ENCODE data around the gene HERC3.

DNA sequence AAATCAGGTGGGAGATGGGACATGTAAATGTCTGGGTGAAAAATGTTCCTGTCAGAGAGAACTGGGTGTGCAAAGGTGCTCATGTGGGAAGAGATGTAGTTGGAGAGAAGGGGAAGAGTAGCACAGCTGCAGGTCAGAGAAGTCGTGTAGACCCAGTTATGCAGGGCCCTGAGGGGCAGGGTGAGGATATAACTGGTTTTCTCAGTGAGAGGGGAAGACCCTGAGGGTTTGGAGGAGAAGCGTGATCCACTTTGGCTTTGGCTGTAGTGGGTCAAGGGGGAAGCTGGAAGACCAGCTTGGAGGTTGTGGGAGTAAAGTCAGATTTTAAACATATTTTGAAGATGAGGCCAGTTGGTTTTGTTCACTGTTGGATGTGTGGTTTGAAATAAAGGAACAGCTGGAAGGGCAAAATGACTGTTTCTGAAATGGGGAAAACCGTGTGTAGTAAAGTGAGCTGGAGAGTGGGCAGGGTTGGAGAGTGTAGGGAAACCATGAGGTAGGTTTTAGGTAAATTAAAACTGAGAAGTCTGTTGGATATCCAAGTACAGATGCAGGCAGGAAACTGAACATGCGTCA, 61.2 kb downstream of the HERC3 start:
- TF ChIP-seq, protein P1, sequence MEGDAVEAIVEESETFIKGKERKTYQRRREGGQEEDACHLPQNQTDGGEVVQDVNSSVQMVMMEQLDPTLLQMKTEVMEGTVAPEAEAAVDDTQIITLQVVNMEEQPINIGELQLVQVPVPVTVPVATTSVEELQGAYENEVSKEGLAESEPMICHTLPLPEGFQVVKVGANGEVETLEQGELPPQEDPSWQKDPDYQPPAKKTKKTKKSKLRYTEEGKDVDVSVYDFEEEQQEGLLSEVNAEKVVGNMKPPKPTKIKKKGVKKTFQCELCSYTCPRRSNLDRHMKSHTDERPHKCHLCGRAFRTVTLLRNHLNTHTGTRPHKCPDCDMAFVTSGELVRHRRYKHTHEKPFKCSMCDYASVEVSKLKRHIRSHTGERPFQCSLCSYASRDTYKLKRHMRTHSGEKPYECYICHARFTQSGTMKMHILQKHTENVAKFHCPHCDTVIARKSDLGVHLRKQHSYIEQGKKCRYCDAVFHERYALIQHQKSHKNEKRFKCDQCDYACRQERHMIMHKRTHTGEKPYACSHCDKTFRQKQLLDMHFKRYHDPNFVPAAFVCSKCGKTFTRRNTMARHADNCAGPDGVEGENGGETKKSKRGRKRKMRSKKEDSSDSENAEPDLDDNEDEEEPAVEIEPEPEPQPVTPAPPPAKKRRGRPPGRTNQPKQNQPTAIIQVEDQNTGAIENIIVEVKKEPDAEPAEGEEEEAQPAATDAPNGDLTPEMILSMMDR (IDR thresholded peaks at IDR 0.05; ENCODE audit: extremely low read depth in 1 of 2, insufficient read depth in 1 of 2, low read depth in 1 of 2, low read length in 2 of 2) = no peak
- TF ChIP-seq POLR2AphosphoS5 (IDR thresholded peaks at IDR 0.05; ENCODE audit: insufficient read depth, low read depth, low read length) = no peak

All from endothelial cell of umbilical vein (primary cell).